ENCODE measurements around the gene BMPR1B.
"Not testable (repeated sequence)": the region's sequence is repeated elsewhere in the genome, so short reads cannot be mapped to it uniquely, and the experiment has no call there.

The BMPR1B gene

DNA sequence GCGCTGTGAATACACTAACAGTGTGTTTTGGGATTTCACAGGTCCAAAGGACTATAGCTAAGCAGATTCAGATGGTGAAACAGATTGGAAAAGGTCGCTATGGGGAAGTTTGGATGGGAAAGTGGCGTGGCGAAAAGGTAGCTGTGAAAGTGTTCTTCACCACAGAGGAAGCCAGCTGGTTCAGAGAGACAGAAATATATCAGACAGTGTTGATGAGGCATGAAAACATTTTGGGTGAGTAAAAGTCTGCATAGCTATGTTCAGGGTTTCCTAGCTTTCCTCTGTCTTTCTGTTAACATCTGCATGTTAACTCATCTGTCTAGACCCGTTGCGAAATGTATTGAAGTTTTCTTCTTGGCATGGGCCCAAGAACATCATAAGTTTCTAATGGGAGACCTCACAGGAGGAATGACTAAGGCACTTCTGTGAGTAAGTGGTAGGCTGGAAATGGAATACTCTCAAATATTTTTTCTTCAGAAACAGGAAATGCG, 372.1 kb downstream of the BMPR1B start:
- H4K20me1 ChIP-seq (ENCODE audit: insufficient read depth, low read length) = no peaks in the 10 kb centered on the region
- no peak overlapping the region for H2AFZ ChIP-seq (ENCODE audit: low read length)
- no peaks in the 10 kb centered on the region for H3K27me3 ChIP-seq (replicated peaks; ENCODE audit: insufficient read depth, low read length)
- H3K9me2 ChIP-seq (replicated peaks; ENCODE audit: insufficient read depth, low read length) = no peaks in the 10 kb centered on the region
- no peaks in the 10 kb centered on the region for H3K36me3 ChIP-seq (replicated peaks; ENCODE audit: insufficient read depth, low read length)
- no peaks in the 10 kb centered on the region for H3K4me1 ChIP-seq (ENCODE audit: low read length)
- no peak for DNase-seq
- H3K4me2 ChIP-seq (ENCODE audit: low read depth, low read length) = no peak overlapping the region
- no peaks in the 10 kb centered on the region for H3F3A ChIP-seq (ENCODE audit: insufficient read depth, low read length)
- H3K79me2 ChIP-seq (ENCODE audit: low read length) = no peaks in the 10 kb centered on the region
- H3K9ac ChIP-seq (ENCODE audit: low read length) = no peak overlapping the region
- no peak overlapping the region for H3K27ac ChIP-seq (ENCODE audit: low read length)
- no peaks in the 10 kb centered on the region for H3K9me3 ChIP-seq (replicated peaks; ENCODE audit: insufficient read depth, low read length)
- TF ChIP-seq EZH2 (optimal IDR thresholded peaks at IDR 0.05; ENCODE audit: low read depth, low read length) (no peak), CTCF (IDR thresholded peaks at IDR 0.05; ENCODE audit: low read length) (no peak), EZH2phosphoT487 (IDR thresholded peaks at IDR 0.05; ENCODE audit: low read length) (no peak)
- no peak overlapping the region for H3K4me3 ChIP-seq (ENCODE audit: low read length)

GRCh38 chr4:95134016-95134415, 376.3 kb downstream of the BMPR1B start:
- not testable (repeated sequence) for H3K36me3 ChIP-seq (replicated peaks; ENCODE audit: insufficient read depth, low read length); H3K4me3 ChIP-seq (ENCODE audit: low read length); H3K9me3 ChIP-seq (replicated peaks; ENCODE audit: insufficient read depth, low read length); H4K20me1 ChIP-seq (ENCODE audit: insufficient read depth, low read length); H3K4me1 ChIP-seq (ENCODE audit: low read length); H3K4me2 ChIP-seq (ENCODE audit: low read depth, low read length); H3K27ac ChIP-seq (ENCODE audit: low read length); H3K79me2 ChIP-seq (ENCODE audit: low read length); H3K9ac ChIP-seq (ENCODE audit: low read length); H3F3A ChIP-seq (ENCODE audit: insufficient read depth, low read length); H3K27me3 ChIP-seq (replicated peaks; ENCODE audit: insufficient read depth, low read length); DNase-seq; H2AFZ ChIP-seq (ENCODE audit: low read length); H3K9me2 ChIP-seq (replicated peaks; ENCODE audit: insufficient read depth, low read length)

- H3K4me3 ChIP-seq (ENCODE audit: low read length); H3K79me2 ChIP-seq (ENCODE audit: low read length); DNase-seq; H3K9me3 ChIP-seq (replicated peaks; ENCODE audit: insufficient read depth, low read length); H3F3A ChIP-seq (ENCODE audit: insufficient read depth, low read length); H3K9ac ChIP-seq (ENCODE audit: low read length); H3K9me2 ChIP-seq (replicated peaks; ENCODE audit: insufficient read depth, low read length); H4K20me1 ChIP-seq (ENCODE audit: insufficient read depth, low read length); H3K27me3 ChIP-seq (replicated peaks; ENCODE audit: insufficient read depth, low read length); H3K36me3 ChIP-seq (replicated peaks; ENCODE audit: insufficient read depth, low read length); H3K27ac ChIP-seq (ENCODE audit: low read length); H3K4me1 ChIP-seq (ENCODE audit: low read length); H2AFZ ChIP-seq (ENCODE audit: low read length); H3K4me2 ChIP-seq (ENCODE audit: low read depth, low read length): not testable (repeated sequence)
Observed at GRCh38 chr4:95139424-95139823, 381.7 kb downstream of the BMPR1B start.

- Histone ChIP-seq H3K27ac (ENCODE audit: low read length) (no peak overlapping the region), H3K9me2 (replicated peaks; ENCODE audit: insufficient read depth, low read length) (no peaks in the 10 kb centered on the region), H3K27me3 (replicated peaks; ENCODE audit: insufficient read depth, low read length) (no peaks in the 10 kb centered on the region), H4K20me1 (ENCODE audit: insufficient read depth, low read length) (no peaks in the 10 kb centered on the region), H3K4me2 (ENCODE audit: low read depth, low read length) (no peak overlapping the region), H3F3A (ENCODE audit: insufficient read depth, low read length) (no peaks in the 10 kb centered on the region), H3K79me2 (ENCODE audit: low read length) (no peaks in the 10 kb centered on the region), H3K36me3 (replicated peaks; ENCODE audit: insufficient read depth, low read length) (no peaks in the 10 kb centered on the region), H3K4me3 (ENCODE audit: low read length) (no peak overlapping the region), H2AFZ (ENCODE audit: low read length) (no peak overlapping the region), H3K9me3 (replicated peaks; ENCODE audit: insufficient read depth, low read length) (no peaks in the 10 kb centered on the region), H3K9ac (ENCODE audit: low read length) (no peak overlapping the region), H3K4me1 (ENCODE audit: low read length) (no peaks in the 10 kb centered on the region)
- DNase-seq = no peak
- TF ChIP-seq EZH2 (optimal IDR thresholded peaks at IDR 0.05; ENCODE audit: low read depth, low read length) (no peak), CTCF (IDR thresholded peaks at IDR 0.05; ENCODE audit: low read length) (no peak), EZH2phosphoT487 (IDR thresholded peaks at IDR 0.05; ENCODE audit: low read length) (no peak)
Observed at GRCh38 chr4:95141361-95141760, 383.6 kb downstream of the BMPR1B start.

Data from MM.1S (cell line).